Activated T-helper 9 cell treated with anti-CD3 and anti-CD28 coated beads, Interleukin-2, amount 50 U/mL, for 16 hours (primary cell): Measurements from ENCODE around the gene MAP1LC3B2.

ENCODE experiments used
- DNase-seq: peaks from one replicate; pipeline ENCODE4 v3.0.0-alpha.2; 2020; ENCODE audit warnings: low read depth

MAP1LC3B2 gene

GRCh38 chr12:116559162-116559935 lies at the start of gene MAP1LC3B2:
Gene MAP1LC3B2 (plus strand): TSS chr12:116559381. CDS start chr12:116575943, 16,562 bp downstream.
- peak; percentile 51 for DNase-seq

- DNase-seq = no peak
These were observed 45.2 kb upstream of the MAP1LC3B2 start for GRCh38 chr12:116513944-116514343.

- DNase-seq = no peak
These were observed 43.5 kb upstream of the MAP1LC3B2 start for GRCh38 chr12:116515684-116516083.

GRCh38 chr12:116516657-116517056 lies 42.5 kb upstream of the MAP1LC3B2 start:
- DNase-seq = no peak

GRCh38 chr12:116517431-116518045 lies 41.6 kb upstream of the MAP1LC3B2 start:
- no peak for DNase-seq

- no peak for DNase-seq
These were observed 38.9 kb upstream of the MAP1LC3B2 start for GRCh38 chr12:116520225-116520760.

- DNase-seq = no peak
These were observed 38.2 kb upstream of the MAP1LC3B2 start for GRCh38 chr12:116520801-116521471.

- no peak for DNase-seq
These were observed 34.9 kb upstream of the MAP1LC3B2 start for GRCh38 chr12:116524311-116524710.

- no peak for DNase-seq
These were observed 34.2 kb upstream of the MAP1LC3B2 start for GRCh38 chr12:116524964-116525379.

- no peak for DNase-seq
These were observed 33.7 kb upstream of the MAP1LC3B2 start for GRCh38 chr12:116525418-116526001.

GRCh38 chr12:116528065-116528464 lies 31.1 kb upstream of the MAP1LC3B2 start:
- no peak for DNase-seq

- DNase-seq = no peak
These were observed 30.7 kb upstream of the MAP1LC3B2 start for GRCh38 chr12:116528498-116528897.

- no peak for DNase-seq
These were observed 30.1 kb upstream of the MAP1LC3B2 start for GRCh38 chr12:116529048-116529447.

GRCh38 chr12:116529686-116530085 lies 29.5 kb upstream of the MAP1LC3B2 start:
- DNase-seq = no peak

- no peak for DNase-seq
These were observed 26.8 kb upstream of the MAP1LC3B2 start for GRCh38 chr12:116532428-116532827.

- no peak for DNase-seq
These were observed 26.2 kb upstream of the MAP1LC3B2 start for GRCh38 chr12:116532986-116533342.

GRCh38 chr12:116533343-116534251 lies 25.6 kb upstream of the MAP1LC3B2 start:
- DNase-seq = peak; percentile 60

GRCh38 chr12:116534311-116535121 lies 24.7 kb upstream of the MAP1LC3B2 start:
- no peak for DNase-seq

- DNase-seq = no peak
These were observed 23.9 kb upstream of the MAP1LC3B2 start for GRCh38 chr12:116535241-116535640.

GRCh38 chr12:116537101-116537904 lies 21.9 kb upstream of the MAP1LC3B2 start:
- no peak for DNase-seq
